ENCODE measurements around the gene MDFIC.

- TF ChIP-seq CTCF (IDR thresholded peaks at IDR 0.05) (no peak), EZH2phosphoT487 (IDR thresholded peaks at IDR 0.05) (no peak), EZH2 (IDR thresholded peaks at IDR 0.05) (no peak)
These were observed 15.6 kb downstream of the MDFIC start for GRCh38 chr7:114937446-114937845.
